NT2/D1 (cell line): Measurements from ENCODE around the gene RNH1.

ENCODE experiments used
- DNase-seq: peaks from one replicate; pipeline ENCODE4 v3.0.0-alpha.2; 2011; ENCODE audit warnings: low read depth, low spot score
- H3K27me3 ChIP-seq: 2 replicates; pipeline ENCODE4 v1.6.0; 2011; ENCODE audit warnings: mild to moderate bottlenecking; ENCODE audit not compliant: insufficient read length, insufficient read depth
- H3K36me3 ChIP-seq: 2 replicates; pipeline ENCODE4 v1.6.1; 2011; ENCODE audit warnings: mild to moderate bottlenecking, low read length, mixed read lengths; ENCODE audit not compliant: insufficient read depth, insufficient read length
- H3K4me1 ChIP-seq: 2 replicates; pipeline ENCODE4 v1.5.1; 2011; ENCODE audit not compliant: insufficient read depth, insufficient read length
- H3K4me3 ChIP-seq: 2 replicates; pipeline ENCODE4 v1.5.1; 2011; ENCODE audit warnings: low read depth; ENCODE audit not compliant: insufficient read length
- H3K9ac ChIP-seq: 2 replicates; pipeline ENCODE4 v1.6.0; 2011; ENCODE audit warnings: low read depth; ENCODE audit not compliant: insufficient read length
- H3K9me3 ChIP-seq: 2 replicates; pipeline ENCODE4 v1.5.1; 2011; ENCODE audit warnings: mild to moderate bottlenecking, low read length; ENCODE audit not compliant: insufficient read depth
- SUZ12 ChIP-seq: IDR thresholded peaks from 2 replicates; pipeline ENCODE4 v1.6.1; 2011; ENCODE audit not compliant: insufficient read length, insufficient read depth; ENCODE audit errors: extremely low read depth
- YY1 ChIP-seq: IDR thresholded peaks from 2 replicates; pipeline ENCODE4 v1.6.1; 2011; ENCODE audit not compliant: insufficient read length, insufficient read depth
- ZNF274 ChIP-seq: IDR thresholded peaks from 2 replicates; pipeline ENCODE4 v1.6.1; 2011; ENCODE audit warnings: mild to moderate bottlenecking, low read depth, low read length

Gene RNH1

DNA sequence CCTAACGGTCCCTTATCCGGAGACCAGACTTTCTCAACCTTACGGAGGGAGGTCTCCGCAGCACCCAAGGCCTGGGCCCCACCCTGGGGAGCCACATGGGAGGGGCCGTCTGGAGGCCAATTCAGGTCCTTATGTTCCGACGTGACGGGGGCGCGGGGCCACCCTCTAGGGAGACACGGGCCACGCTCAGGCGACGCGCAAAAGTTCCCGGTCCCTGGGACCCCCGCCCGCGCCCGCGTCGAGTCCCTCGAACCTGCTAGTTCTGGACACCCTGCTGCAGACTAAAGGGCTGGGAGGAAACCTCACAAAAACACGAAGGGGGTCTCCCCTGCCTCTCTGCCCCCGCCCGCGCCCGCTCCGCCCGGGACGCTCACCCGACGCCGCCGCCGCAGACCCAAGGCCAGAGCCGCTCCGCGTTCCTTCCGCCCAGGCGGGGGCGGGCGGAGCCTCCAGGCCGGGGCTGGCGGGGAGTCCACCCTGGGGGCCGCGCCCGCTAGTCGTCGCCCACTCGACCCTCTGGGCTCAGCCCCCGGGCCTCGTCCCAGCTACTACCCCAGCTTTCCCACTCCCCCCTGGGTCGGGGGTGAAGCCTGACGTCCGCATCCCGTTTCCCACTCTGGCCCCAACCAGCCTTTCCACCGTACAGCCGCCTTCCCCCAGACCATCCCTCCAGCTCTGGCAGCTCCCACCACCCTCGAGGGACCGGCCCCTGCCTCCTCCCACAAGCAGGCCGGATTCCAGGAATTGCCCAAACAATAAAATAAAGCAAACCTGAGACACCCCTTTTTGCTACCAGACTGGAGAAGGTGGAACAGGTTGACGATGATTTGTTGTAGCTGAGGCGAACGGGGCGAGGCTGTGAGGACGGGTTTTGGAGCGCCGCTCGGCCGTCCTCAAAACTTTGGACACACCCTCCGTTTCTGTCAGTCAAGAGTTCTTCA, 2.7 kb downstream of the RNH1 start:
- Histone ChIP-seq H3K4me1 (peaks cover 12% of the 10 kb centered on the region), H3K27me3 (no peaks in the 10 kb centered on the region), H3K4me3 (peak overlapping the region; percentile 4), H3K9me3 (no peaks in the 10 kb centered on the region), H3K9ac (no peak overlapping the region), H3K36me3 (peaks cover 71% of the 10 kb centered on the region)
- TF ChIP-seq ZNF274 (no peak), YY1 (no peak), SUZ12 (no peak)
- DNase-seq, result no peak

DNA sequence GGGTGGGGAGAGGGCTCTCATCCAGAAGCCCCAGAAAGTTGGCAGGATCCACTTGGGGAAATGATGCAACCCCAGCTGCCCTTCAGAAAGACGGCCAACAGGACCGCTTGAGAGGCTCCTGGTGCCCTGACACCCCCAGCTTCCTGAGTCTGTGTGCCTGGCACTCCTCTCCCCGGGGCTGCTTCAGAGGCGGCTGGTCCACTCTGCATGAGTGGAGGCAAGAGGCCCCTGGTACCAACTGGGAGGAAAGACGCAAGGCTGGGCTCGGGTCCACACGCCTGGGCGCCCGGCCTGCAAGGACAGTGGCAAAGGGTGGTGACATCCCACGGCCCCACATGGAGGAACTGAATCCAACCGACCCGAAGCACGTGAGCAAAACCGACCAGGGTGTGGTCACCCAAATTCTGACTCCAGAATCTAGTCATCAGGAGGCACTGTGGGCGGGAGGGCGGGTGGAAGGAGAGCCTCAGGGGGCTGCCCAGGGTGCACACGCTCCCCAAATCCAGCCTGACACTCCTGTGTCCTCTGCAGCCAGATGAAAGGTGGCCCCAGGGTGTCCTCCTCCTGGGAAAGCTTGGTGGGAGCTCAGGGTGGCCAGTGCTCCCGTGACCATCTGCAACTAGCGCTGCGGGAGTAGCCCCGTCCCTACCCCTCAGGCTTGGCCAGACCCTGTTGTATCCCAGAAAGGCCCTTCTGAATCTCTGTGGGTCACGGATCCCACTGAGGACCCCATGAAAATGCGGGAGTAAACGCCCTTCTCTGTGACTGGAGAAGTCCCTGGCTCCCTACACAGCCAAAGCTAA, 3.7 kb downstream of the RNH1 start:
- no peaks in the 10 kb centered on the region for H3K27me3 ChIP-seq
- H3K9ac ChIP-seq, result no peak overlapping the region
- H3K4me1 ChIP-seq, result peaks cover 14% of the 10 kb centered on the region
- peaks cover 73% of the 10 kb centered on the region for H3K36me3 ChIP-seq
- TF ChIP-seq YY1 (no peak), ZNF274 (no peak), SUZ12 (no peak)
- H3K9me3 ChIP-seq, result no peaks in the 10 kb centered on the region
- DNase-seq, result no peak
- H3K4me3 ChIP-seq, result peak overlapping the region; percentile 4

DNA sequence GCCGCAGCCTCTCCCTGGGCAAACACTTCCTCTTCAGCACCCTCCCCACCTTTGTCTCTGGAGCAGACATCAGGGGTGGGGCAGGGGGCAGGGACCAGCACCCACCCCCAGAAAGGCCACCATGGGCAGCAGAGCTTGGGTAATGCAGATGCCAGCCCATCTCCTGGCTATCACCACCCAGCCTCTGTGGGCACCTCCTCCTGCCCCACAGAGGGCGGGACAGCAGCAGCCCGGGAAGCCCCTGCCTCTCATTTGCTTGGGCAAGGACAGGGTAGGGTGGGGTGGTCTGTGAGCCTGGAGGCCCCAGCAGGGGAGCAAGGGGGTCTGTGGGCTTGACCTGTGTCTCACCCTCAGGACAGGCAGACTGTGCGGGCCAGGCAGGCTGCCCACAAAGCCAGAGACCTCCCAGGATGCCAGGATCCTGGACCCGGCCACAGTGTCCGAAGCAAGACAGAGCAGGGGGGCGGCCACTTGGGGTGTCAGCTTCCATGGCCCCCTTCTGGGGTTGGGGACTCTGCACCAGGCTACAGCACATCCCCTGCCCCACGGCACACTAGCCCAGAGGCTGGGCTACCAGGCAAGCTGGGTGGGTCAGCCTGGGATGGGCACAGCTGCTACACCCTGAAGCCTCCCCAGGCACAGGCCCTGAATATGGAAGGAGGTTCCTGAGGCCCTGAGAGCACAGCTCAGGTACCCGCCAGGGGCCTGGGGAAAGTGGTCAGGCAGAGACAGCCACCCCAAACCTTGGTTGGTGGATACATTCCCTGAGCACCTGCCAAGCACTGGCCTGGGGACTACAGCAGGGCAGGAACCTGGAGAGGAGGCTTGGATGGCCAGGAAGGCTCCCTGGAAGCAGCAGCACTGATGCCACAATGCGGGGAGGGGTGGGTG, 4.5 kb downstream of the RNH1 start:
- H3K27me3 ChIP-seq, result no peaks in the 10 kb centered on the region
- H3K36me3 ChIP-seq, result peaks cover 77% of the 10 kb centered on the region
- no peaks in the 10 kb centered on the region for H3K9me3 ChIP-seq
- peak overlapping the region; percentile 17 for H3K9ac ChIP-seq
- H3K4me3 ChIP-seq, result no peak overlapping the region
- DNase-seq, result no peak
- TF ChIP-seq ZNF274 (no peak), YY1 (no peak), SUZ12 (no peak)
- H3K4me1 ChIP-seq, result peaks cover 12% of the 10 kb centered on the region

DNA sequence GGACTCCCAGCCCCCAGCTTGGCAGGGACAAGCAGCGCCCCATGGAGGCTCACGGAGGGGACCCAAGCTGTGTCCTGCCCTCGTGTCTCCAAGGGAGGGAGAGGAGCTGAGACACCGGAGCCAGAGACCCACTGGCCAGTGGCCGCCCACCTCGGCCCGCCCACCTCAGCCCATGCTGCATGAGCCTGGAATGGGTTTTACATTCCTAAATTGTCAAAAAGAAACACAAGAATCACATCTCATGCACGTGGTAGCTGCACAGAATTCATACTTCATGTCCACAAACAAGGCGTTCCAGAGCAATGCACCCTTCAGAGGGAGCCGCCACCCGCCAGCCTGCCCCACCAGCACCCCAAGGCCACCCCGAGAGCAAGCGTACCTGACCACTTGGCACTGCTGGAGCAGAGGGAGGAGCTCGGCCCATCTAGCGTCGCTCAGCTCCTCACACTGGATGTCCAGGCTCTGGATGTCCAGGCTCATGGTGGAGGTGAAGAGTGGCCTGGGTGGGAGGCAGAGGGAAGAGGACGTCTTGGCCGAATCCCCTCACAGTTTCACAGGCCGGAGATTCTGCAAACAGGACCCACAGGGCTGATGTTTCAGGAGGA, 5.3 kb downstream of the RNH1 start:
- H3K4me3 ChIP-seq, result no peak overlapping the region
- H3K27me3 ChIP-seq, result no peaks in the 10 kb centered on the region
- no peaks in the 10 kb centered on the region for H3K9me3 ChIP-seq
- H3K4me1 ChIP-seq, result peaks cover 12% of the 10 kb centered on the region
- peaks cover 85% of the 10 kb centered on the region for H3K36me3 ChIP-seq
- TF ChIP-seq SUZ12 (no peak), ZNF274 (no peak), YY1 (no peak)
- DNase-seq, result no peak
- no peak overlapping the region for H3K9ac ChIP-seq

- peaks cover 89% of the 10 kb centered on the region for H3K36me3 ChIP-seq
- no peaks in the 10 kb centered on the region for H3K9me3 ChIP-seq
- peaks cover 12% of the 10 kb centered on the region for H3K4me1 ChIP-seq
- peak overlapping the region; percentile 26 for H3K9ac ChIP-seq
- no peak for DNase-seq
- H3K27me3 ChIP-seq, result no peaks in the 10 kb centered on the region
- no peak for TF ChIP-seq SUZ12
- TF ChIP-seq YY1, result no peak
- no peak for TF ChIP-seq ZNF274
- H3K4me3 ChIP-seq, result no peak overlapping the region
Measured at GRCh38 chr11:501001-501682, 5.9 kb downstream of the RNH1 start.
